ENCODE data around the gene CCDC154. TPM values are rescaled to one million over a fixed set of nuclear protein-coding genes. Genes with fewer than 3 reads are reported as not detected.

The CCDC154 gene
- total and polyA plus RNA-seq, 2 experiments from 2014 or later: 0.31 TPM; not detected in 1

DNA sequence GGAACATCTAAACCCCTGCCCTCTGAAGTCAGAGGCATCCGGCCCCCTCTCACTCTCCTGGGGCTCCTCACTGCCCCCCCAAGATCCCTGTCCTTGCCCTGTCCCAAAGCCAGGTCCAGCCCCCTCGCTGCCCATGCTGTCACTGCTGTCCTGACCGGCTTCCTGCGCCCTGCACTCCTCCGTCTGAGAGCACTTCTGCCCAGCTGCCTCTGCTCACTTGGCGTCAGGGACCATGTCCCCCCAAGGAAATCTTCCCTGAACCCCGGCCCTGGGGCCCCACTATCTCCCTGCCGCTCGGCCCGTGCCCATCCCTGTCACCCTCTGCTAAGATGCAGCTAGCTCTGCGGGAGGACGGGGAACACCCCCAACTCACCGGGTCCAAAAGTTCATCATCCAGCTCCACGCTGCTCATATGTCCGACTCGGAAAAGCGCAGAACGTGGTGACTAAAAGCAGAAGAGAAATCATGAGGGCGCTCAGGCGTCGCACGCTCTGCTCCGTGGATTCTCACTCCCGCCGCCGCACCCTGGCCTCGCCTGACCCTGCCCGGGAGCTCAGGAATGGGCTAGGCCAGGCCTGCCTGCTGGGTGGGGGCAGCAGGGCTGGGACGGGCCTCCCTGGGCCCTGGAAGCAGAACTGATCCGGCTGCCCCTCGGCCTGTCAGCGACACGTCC is 20.7 kb upstream of the CCDC154 start:
- Mint-ChIP-seq H3K27me3 (ENCODE audit: insufficient read depth, low read depth, poor library complexity) (no peaks in the 10 kb centered on the region), H3K36me3 (ENCODE audit: low read depth) (peaks cover 5% of the 10 kb centered on the region), H3K4me3 (no peak overlapping the region), H3K27ac (no peak overlapping the region), H3K9me3 (no peaks in the 10 kb centered on the region), H3K4me1 (peaks cover 3% of the 10 kb centered on the region; the same call in 1 of the 3 replicates)
- no peaks in the 10 kb centered on the region for H3K27me3 ChIP-seq (ENCODE audit: insufficient read depth)
- no peaks in the 10 kb centered on the region for H3F3A ChIP-seq (replicated peaks; ENCODE audit: low read depth)
- peaks cover 32% of the 10 kb centered on the region for H3K79me2 ChIP-seq (replicated peaks; ENCODE audit: insufficient read depth)
- H4K20me1 ChIP-seq (replicated peaks; ENCODE audit: insufficient read depth): peaks cover 20% of the 10 kb centered on the region
- H2AFZ ChIP-seq: no peak overlapping the region
- H3K36me3 ChIP-seq (ENCODE audit: insufficient read depth): no peaks in the 10 kb centered on the region
- H3K4me2 ChIP-seq: no peak overlapping the region
- TF ChIP-seq NANOG (IDR thresholded peaks at IDR 0.05; ENCODE audit: borderline replicate concordance) (no peak), JUNB (IDR thresholded peaks at IDR 0.05; ENCODE audit: unreplicated experiment) (no peak), ZNF331 (CRISPR knock-in tag; IDR thresholded peaks at IDR 0.05; ENCODE audit: low read depth) (no peak), EZH2phosphoT487 (IDR thresholded peaks at IDR 0.05; ENCODE audit: unreplicated experiment) (no peak), STAT1 (IDR thresholded peaks at IDR 0.05; ENCODE audit: unreplicated experiment) (no peak), CREB1 (CRISPR knock-in tag; IDR thresholded peaks at IDR 0.05; ENCODE audit: low read depth) (no peak), EZH2 (IDR thresholded peaks at IDR 0.05; ENCODE audit: low read depth, unreplicated experiment) (no peak), ZNF114 (CRISPR knock-in tag; IDR thresholded peaks at IDR 0.05) (no peak), POLR2AphosphoS5 (IDR thresholded peaks at IDR 0.05; ENCODE audit: low read depth) (no peak)
- TF ChIP-seq, protein P1, sequence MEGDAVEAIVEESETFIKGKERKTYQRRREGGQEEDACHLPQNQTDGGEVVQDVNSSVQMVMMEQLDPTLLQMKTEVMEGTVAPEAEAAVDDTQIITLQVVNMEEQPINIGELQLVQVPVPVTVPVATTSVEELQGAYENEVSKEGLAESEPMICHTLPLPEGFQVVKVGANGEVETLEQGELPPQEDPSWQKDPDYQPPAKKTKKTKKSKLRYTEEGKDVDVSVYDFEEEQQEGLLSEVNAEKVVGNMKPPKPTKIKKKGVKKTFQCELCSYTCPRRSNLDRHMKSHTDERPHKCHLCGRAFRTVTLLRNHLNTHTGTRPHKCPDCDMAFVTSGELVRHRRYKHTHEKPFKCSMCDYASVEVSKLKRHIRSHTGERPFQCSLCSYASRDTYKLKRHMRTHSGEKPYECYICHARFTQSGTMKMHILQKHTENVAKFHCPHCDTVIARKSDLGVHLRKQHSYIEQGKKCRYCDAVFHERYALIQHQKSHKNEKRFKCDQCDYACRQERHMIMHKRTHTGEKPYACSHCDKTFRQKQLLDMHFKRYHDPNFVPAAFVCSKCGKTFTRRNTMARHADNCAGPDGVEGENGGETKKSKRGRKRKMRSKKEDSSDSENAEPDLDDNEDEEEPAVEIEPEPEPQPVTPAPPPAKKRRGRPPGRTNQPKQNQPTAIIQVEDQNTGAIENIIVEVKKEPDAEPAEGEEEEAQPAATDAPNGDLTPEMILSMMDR (conservative IDR thresholded peaks at IDR 0.05; ENCODE audit: low read depth in 2 of 2): no peak
- TF ChIP-seq, protein P2, sequence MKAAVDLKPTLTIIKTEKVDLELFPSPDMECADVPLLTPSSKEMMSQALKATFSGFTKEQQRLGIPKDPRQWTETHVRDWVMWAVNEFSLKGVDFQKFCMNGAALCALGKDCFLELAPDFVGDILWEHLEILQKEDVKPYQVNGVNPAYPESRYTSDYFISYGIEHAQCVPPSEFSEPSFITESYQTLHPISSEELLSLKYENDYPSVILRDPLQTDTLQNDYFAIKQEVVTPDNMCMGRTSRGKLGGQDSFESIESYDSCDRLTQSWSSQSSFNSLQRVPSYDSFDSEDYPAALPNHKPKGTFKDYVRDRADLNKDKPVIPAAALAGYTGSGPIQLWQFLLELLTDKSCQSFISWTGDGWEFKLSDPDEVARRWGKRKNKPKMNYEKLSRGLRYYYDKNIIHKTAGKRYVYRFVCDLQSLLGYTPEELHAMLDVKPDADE (IDR thresholded peaks at IDR 0.05): no peak
- TF ChIP-seq, protein P3, sequence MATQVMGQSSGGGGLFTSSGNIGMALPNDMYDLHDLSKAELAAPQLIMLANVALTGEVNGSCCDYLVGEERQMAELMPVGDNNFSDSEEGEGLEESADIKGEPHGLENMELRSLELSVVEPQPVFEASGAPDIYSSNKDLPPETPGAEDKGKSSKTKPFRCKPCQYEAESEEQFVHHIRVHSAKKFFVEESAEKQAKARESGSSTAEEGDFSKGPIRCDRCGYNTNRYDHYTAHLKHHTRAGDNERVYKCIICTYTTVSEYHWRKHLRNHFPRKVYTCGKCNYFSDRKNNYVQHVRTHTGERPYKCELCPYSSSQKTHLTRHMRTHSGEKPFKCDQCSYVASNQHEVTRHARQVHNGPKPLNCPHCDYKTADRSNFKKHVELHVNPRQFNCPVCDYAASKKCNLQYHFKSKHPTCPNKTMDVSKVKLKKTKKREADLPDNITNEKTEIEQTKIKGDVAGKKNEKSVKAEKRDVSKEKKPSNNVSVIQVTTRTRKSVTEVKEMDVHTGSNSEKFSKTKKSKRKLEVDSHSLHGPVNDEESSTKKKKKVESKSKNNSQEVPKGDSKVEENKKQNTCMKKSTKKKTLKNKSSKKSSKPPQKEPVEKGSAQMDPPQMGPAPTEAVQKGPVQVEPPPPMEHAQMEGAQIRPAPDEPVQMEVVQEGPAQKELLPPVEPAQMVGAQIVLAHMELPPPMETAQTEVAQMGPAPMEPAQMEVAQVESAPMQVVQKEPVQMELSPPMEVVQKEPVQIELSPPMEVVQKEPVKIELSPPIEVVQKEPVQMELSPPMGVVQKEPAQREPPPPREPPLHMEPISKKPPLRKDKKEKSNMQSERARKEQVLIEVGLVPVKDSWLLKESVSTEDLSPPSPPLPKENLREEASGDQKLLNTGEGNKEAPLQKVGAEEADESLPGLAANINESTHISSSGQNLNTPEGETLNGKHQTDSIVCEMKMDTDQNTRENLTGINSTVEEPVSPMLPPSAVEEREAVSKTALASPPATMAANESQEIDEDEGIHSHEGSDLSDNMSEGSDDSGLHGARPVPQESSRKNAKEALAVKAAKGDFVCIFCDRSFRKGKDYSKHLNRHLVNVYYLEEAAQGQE (IDR thresholded peaks at IDR 0.05; ENCODE audit: unreplicated experiment): no peak
- TF ChIP-seq, protein P4, sequence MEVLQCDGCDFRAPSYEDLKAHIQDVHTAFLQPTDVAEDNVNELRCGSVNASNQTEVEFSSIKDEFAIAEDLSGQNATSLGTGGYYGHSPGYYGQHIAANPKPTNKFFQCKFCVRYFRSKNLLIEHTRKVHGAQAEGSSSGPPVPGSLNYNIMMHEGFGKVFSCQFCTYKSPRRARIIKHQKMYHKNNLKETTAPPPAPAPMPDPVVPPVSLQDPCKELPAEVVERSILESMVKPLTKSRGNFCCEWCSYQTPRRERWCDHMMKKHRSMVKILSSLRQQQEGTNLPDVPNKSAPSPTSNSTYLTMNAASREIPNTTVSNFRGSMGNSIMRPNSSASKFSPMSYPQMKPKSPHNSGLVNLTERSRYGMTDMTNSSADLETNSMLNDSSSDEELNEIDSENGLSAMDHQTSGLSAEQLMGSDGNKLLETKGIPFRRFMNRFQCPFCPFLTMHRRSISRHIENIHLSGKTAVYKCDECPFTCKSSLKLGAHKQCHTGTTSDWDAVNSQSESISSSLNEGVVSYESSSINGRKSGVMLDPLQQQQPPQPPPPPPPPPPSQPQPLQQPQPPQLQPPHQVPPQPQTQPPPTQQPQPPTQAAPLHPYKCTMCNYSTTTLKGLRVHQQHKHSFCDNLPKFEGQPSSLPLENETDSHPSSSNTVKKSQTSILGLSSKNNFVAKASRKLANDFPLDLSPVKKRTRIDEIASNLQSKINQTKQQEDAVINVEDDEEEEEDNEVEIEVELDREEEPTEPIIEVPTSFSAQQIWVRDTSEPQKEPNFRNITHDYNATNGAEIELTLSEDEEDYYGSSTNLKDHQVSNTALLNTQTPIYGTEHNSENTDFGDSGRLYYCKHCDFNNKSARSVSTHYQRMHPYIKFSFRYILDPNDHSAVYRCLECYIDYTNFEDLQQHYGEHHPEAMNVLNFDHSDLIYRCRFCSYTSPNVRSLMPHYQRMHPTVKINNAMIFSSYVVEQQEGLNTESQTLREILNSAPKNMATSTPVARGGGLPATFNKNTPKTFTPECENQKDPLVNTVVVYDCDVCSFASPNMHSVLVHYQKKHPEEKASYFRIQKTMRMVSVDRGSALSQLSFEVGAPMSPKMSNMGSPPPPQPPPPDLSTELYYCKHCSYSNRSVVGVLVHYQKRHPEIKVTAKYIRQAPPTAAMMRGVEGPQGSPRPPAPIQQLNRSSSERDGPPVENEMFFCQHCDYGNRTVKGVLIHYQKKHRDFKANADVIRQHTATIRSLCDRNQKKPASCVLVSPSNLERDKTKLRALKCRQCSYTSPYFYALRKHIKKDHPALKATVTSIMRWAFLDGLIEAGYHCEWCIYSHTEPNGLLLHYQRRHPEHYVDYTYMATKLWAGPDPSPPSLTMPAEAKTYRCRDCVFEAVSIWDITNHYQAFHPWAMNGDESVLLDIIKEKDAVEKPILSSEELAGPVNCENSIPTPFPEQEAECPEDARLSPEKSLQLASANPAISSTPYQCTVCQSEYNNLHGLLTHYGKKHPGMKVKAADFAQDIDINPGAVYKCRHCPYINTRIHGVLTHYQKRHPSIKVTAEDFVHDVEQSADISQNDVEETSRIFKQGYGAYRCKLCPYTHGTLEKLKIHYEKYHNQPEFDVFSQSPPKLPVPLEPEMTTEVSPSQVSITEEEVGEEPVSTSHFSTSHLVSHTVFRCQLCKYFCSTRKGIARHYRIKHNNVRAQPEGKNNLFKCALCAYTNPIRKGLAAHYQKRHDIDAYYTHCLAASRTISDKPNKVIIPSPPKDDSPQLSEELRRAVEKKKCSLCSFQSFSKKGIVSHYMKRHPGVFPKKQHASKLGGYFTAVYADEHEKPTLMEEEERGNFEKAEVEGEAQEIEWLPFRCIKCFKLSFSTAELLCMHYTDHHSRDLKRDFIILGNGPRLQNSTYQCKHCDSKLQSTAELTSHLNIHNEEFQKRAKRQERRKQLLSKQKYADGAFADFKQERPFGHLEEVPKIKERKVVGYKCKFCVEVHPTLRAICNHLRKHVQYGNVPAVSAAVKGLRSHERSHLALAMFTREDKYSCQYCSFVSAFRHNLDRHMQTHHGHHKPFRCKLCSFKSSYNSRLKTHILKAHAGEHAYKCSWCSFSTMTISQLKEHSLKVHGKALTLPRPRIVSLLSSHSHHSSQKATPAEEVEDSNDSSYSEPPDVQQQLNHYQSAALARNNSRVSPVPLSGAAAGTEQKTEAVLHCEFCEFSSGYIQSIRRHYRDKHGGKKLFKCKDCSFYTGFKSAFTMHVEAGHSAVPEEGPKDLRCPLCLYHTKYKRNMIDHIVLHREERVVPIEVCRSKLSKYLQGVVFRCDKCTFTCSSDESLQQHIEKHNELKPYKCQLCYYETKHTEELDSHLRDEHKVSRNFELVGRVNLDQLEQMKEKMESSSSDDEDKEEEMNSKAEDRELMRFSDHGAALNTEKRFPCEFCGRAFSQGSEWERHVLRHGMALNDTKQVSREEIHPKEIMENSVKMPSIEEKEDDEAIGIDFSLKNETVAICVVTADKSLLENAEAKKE (CRISPR knock-in tag; IDR thresholded peaks at IDR 0.05): no peak
- H3K9me2 ChIP-seq (ENCODE audit: insufficient read depth): no peaks in the 10 kb centered on the region
- DNase-seq (ENCODE audit: low spot score): no peak
- no peaks in the 10 kb centered on the region for H3K4me1 ChIP-seq (ENCODE audit: insufficient read depth)
- H3K4me3 ChIP-seq: no peak overlapping the region
- H3K27ac ChIP-seq (ENCODE audit: low read depth): no peak overlapping the region
- ATAC-seq: no peak

Data from GM23338 (cell line).